HUDEP-2 (cell line): ENCODE measurements around the gene HDAC4.

ENCODE experiments used
- DNase-seq, 76 experiments: peaks; one replicate each; lab custom pipeline; 2025; ENCODE audit not compliant: unreplicated experiment in 76 of 76; lab: John Stamatoyannopoulos, UW

The HDAC4 gene

GRCh38 chr2:239196474-239197021, 204.3 kb downstream of the HDAC4 start:
- DNase-seq = no peak

GRCh38 chr2:239195992-239196391, 204.8 kb downstream of the HDAC4 start:
- DNase-seq = no peak

GRCh38 chr2:239195318-239195871, 205.4 kb downstream of the HDAC4 start:
- no peak for DNase-seq

- DNase-seq = no peak
Observed at GRCh38 chr2:239194731-239195317, 206.0 kb downstream of the HDAC4 start.

GRCh38 chr2:239193925-239194677, 206.7 kb downstream of the HDAC4 start:
- DNase-seq = no peak

GRCh38 chr2:239193401-239193811, 207.4 kb downstream of the HDAC4 start:
- no peak for DNase-seq

- DNase-seq = no peak
Observed at GRCh38 chr2:239192975-239193374, 207.8 kb downstream of the HDAC4 start.

- DNase-seq = no peak
Observed at GRCh38 chr2:239192456-239192855, 208.4 kb downstream of the HDAC4 start.

GRCh38 chr2:239190921-239191885, 209.6 kb downstream of the HDAC4 start:
- DNase-seq = no peak

GRCh38 chr2:239190361-239190760, 210.5 kb downstream of the HDAC4 start:
- no peak for DNase-seq

- DNase-seq = no peak
Observed at GRCh38 chr2:239189711-239190131, 211.1 kb downstream of the HDAC4 start.

GRCh38 chr2:239188536-239188935, 212.3 kb downstream of the HDAC4 start:
- DNase-seq = no peak

GRCh38 chr2:239187464-239188253, 213.2 kb downstream of the HDAC4 start:
- no peak for DNase-seq

- DNase-seq = no peak
Observed at GRCh38 chr2:239186516-239187357, 214.1 kb downstream of the HDAC4 start.

- no peak for DNase-seq
Observed at GRCh38 chr2:239184968-239185903, 215.6 kb downstream of the HDAC4 start.

GRCh38 chr2:239184179-239184578, 216.6 kb downstream of the HDAC4 start:
- DNase-seq = no peak

GRCh38 chr2:239182981-239183791, 217.6 kb downstream of the HDAC4 start:
- DNase-seq = no peak
